HepG2 (cell line): Measurements from ENCODE around the gene RNF123. TPM values are rescaled to one million over a fixed set of nuclear protein-coding genes. Genes with fewer than 3 reads are reported as not detected.

Source experiments
- AGO1 ChIP-seq: fragments of 200-400 bp; formaldehyde crosslinking; IDR thresholded peaks from 2 replicates; pipeline ENCODE4 v1.6.1; 2017; ENCODE audit warnings: mild to moderate bottlenecking, low read depth, low read length, moderate library complexity; ENCODE audit not compliant: poor library complexity, severe bottlenecking
- AGO2 ChIP-seq: fragments of 200-400 bp; formaldehyde crosslinking; optimal IDR thresholded peaks from 2 replicates; pipeline ENCODE3; 2017; ENCODE audit warnings: mild to moderate bottlenecking, low read depth, low read length, moderate library complexity
- CEBPZ ChIP-seq: IDR thresholded peaks from 2 replicates; pipeline ENCODE4 v1.6.1; 2012; ENCODE audit warnings: low read length, improper control_type of control experiment
- GPN1 ChIP-seq: sonication (generic); formaldehyde crosslinking; IDR thresholded peaks from 2 replicates; pipeline ENCODE4 v1.5.1; 2020; ENCODE audit warnings: missing genetic modification reagents, borderline replicate concordance
- KLF13 ChIP-seq: sonication (generic); formaldehyde crosslinking; IDR thresholded peaks from 2 replicates; pipeline ENCODE4 v1.4.0; 2020; ENCODE audit warnings: mild to moderate bottlenecking, missing genetic modification reagents
- NCOA1 ChIP-seq: sonication (generic); formaldehyde crosslinking; IDR thresholded peaks from 2 replicates; pipeline ENCODE4 v1.9.0; 2021; ENCODE audit warnings: missing genetic modification reagents
- NFRKB ChIP-seq: fragments of 450-650 bp; IDR thresholded peaks from 2 replicates; pipeline ENCODE4 v1.6.1; 2017
- PHB2 ChIP-seq: fragments of 450-650 bp; IDR thresholded peaks from 2 replicates; pipeline ENCODE4 v1.6.1; 2018; ENCODE audit not compliant: partially characterized antibody
- RNF2 ChIP-seq: fragments of 450-650 bp; conservative IDR thresholded peaks from 2 replicates; pipeline ENCODE4 v1.6.1; 2016; ENCODE audit warnings: low read depth
- SKIL ChIP-seq: sonication (generic); formaldehyde crosslinking; IDR thresholded peaks from 2 replicates; pipeline ENCODE4 v1.8.0; 2022; ENCODE audit warnings: missing genetic modification reagents, mild to moderate bottlenecking, moderate library complexity, borderline replicate concordance
- SPEN ChIP-seq: sonication (generic); formaldehyde crosslinking; IDR thresholded peaks from 2 replicates; pipeline ENCODE4 v1.5.1; 2020; ENCODE audit warnings: low read depth, mild to moderate bottlenecking, missing genetic modification reagents
- SSRP1 ChIP-seq: IDR thresholded peaks from 2 replicates; pipeline ENCODE4 v1.6.1; 2016; ENCODE audit warnings: control low read depth
- TFE3 ChIP-seq: IDR thresholded peaks from 2 replicates; pipeline ENCODE4 v1.6.1; 2016
- ZNF124 ChIP-seq: sonication (generic); formaldehyde crosslinking; IDR thresholded peaks from 2 replicates; pipeline ENCODE4 v1.4.0; 2020; ENCODE audit warnings: missing genetic modification reagents
- ZNF225 ChIP-seq: sonication (generic); formaldehyde crosslinking; IDR thresholded peaks from 2 replicates; pipeline ENCODE4 v1.4.0; 2020; ENCODE audit warnings: mild to moderate bottlenecking, missing genetic modification reagents
- ZNF34 ChIP-seq: sonication (generic); formaldehyde crosslinking; IDR thresholded peaks from 2 replicates; pipeline ENCODE4 v1.4.0; 2020; ENCODE audit warnings: mild to moderate bottlenecking, missing genetic modification reagents, borderline replicate concordance
- ZNF382 ChIP-seq: sonication (generic); formaldehyde crosslinking; IDR thresholded peaks from 2 replicates; pipeline ENCODE4 v1.5.0; 2020; ENCODE audit warnings: missing genetic modification reagents, mild to moderate bottlenecking, borderline replicate concordance
- ZNF879 ChIP-seq: sonication (generic); formaldehyde crosslinking; IDR thresholded peaks from 2 replicates; pipeline ENCODE4 v1.8.1; 2023; ENCODE audit warnings: missing genetic modification reagents
- polyA plus RNA-seq, 8 experiments: library from polyadenylated mRNA; depleted of rRNA in 3 of 8; stranded (reverse) in 7 of 8; unstranded in 1 of 8; fragments of >200 nt; fragmentation: Illumina TruSeq in 4 of 8; extraction: Trizol in 4 of 8; gene quantifications; 2 replicates each; pipeline versions ENCODE4 v1.2.1 to v1.2.3, GENCODE V29; 2011 to 2016; ENCODE audit warnings: low read depth in 4 of 8, missing spikeins in 1 of 8, mixed read lengths in 1 of 8; ENCODE audit not compliant: insufficient read depth in 1 of 8
- total RNA-seq, 5 experiments: library from RNA; depleted of rRNA; stranded (reverse); fragments of >200 nt; fragmentation: Illumina TruSeq; extraction: Trizol; gene quantifications; 2 replicates each; pipeline ENCODE4 v1.2.3, GENCODE V29; 2016; ENCODE audit warnings: low read depth in 1 of 5
- TF ChIP-seq, protein P1 (sequence below): sonication (generic); formaldehyde crosslinking; conservative IDR thresholded peaks from 2 replicates; pipeline ENCODE4 v1.8.0; 2022; ENCODE audit warnings: mild to moderate bottlenecking, moderate library complexity, missing genetic modification reagents
- TF ChIP-seq, protein P2 (sequence below): sonication (generic); formaldehyde crosslinking; IDR thresholded peaks from 2 replicates; pipeline ENCODE4 v1.4.0; 2020; ENCODE audit warnings: missing genetic modification reagents, borderline replicate concordance

The RNF123 gene
- total and polyA plus RNA-seq, 2 of the 13 experiments (the other 11 are each of a cell fraction or from before 2014, with no cell fraction given): 29.9 to 82.2 TPM

- TF ChIP-seq TFE3 (CRISPR knock-in tag) (peak; percentile 79), AGO2 (no peak), ZNF34 (CRISPR knock-in tag) (no peak), ZNF124 (CRISPR knock-in tag) (no peak), NCOA1 (CRISPR knock-in tag) (no peak), NFRKB (no peak), ZNF879 (CRISPR knock-in tag) (no peak), SPEN (no peak), KLF13 (CRISPR knock-in tag) (no peak), CEBPZ (no peak), PHB2 (no peak), SSRP1 (CRISPR knock-in tag) (peak; percentile 61; the same call in 1 of the 2 replicates), AGO1 (no peak), ZNF382 (CRISPR knock-in tag) (no peak), GPN1 (no peak), RNF2 (no peak), ZNF225 (no peak), SKIL (CRISPR knock-in tag) (peak; percentile 58; the same call in 1 of the 2 replicates)
- TF ChIP-seq, protein P1, sequence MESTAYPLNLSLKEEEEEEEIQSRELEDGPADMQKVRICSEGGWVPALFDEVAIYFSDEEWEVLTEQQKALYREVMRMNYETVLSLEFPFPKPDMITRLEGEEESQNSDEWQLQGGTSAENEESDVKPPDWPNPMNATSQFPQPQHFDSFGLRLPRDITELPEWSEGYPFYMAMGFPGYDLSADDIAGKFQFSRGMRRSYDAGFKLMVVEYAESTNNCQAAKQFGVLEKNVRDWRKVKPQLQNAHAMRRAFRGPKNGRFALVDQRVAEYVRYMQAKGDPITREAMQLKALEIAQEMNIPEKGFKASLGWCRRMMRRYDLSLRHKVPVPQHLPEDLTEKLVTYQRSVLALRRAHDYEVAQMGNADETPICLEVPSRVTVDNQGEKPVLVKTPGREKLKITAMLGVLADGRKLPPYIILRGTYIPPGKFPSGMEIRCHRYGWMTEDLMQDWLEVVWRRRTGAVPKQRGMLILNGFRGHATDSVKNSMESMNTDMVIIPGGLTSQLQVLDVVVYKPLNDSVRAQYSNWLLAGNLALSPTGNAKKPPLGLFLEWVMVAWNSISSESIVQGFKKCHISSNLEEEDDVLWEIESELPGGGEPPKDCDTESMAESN (CRISPR knock-in tag): no peak
- TF ChIP-seq, protein P2, sequence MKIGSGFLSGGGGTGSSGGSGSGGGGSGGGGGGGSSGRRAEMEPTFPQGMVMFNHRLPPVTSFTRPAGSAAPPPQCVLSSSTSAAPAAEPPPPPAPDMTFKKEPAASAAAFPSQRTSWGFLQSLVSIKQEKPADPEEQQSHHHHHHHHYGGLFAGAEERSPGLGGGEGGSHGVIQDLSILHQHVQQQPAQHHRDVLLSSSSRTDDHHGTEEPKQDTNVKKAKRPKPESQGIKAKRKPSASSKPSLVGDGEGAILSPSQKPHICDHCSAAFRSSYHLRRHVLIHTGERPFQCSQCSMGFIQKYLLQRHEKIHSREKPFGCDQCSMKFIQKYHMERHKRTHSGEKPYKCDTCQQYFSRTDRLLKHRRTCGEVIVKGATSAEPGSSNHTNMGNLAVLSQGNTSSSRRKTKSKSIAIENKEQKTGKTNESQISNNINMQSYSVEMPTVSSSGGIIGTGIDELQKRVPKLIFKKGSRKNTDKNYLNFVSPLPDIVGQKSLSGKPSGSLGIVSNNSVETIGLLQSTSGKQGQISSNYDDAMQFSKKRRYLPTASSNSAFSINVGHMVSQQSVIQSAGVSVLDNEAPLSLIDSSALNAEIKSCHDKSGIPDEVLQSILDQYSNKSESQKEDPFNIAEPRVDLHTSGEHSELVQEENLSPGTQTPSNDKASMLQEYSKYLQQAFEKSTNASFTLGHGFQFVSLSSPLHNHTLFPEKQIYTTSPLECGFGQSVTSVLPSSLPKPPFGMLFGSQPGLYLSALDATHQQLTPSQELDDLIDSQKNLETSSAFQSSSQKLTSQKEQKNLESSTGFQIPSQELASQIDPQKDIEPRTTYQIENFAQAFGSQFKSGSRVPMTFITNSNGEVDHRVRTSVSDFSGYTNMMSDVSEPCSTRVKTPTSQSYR: peak; percentile 74; the same call in 1 of the 2 replicates
Observed at GRCh38 chr3:49668414-49668797, 21.0 kb upstream of the RNF123 start (continued).
